Measurements from ENCODE around the gene FFAR3. TPM values are rescaled to one million over a fixed set of nuclear protein-coding genes. Genes with fewer than 3 reads are reported as not detected.

Gene FFAR3
- total and polyA plus RNA-seq, 2 donors (not counting 3 experiments of a cell fraction or from before 2014, with no cell fraction given), result not detected

GRCh38 chr19:35396240-35396885, 38.1 kb downstream of the FFAR3 start:
- Histone ChIP-seq H3K27ac (ENCODE audit: insufficient read depth, low read depth, low read length) (no peak overlapping the region), H3K4me1 (ENCODE audit: control insufficient read depth, extremely low read depth, insufficient read depth, low read length) (no peaks in the 10 kb centered on the region), H3K9me1 (replicated peaks; ENCODE audit: control insufficient read depth, extremely low read depth, insufficient read depth, low read length) (no peaks in the 10 kb centered on the region), H3K79me2 (ENCODE audit: control insufficient read depth, insufficient read depth, low read length) (no peaks in the 10 kb centered on the region), H4K20me1 (replicated peaks; ENCODE audit: control insufficient read depth, extremely low read depth, insufficient read depth, low read length) (no peaks in the 10 kb centered on the region), H2AFZ (ENCODE audit: low read depth, low read length) (no peak overlapping the region), H3K27me3 (ENCODE audit: control insufficient read depth in 2 of 2, insufficient read depth in 2 of 2, low read length in 2 of 2) (peaks cover 0 to 2% of the 10 kb centered on the region in 2 experiments), H3K4me3 (replicated peaks in 1 of 3; ENCODE audit: insufficient read depth in 1 of 3, low read depth in 1 of 3, low read length in 3 of 3) (no peak overlapping the region), H3K36me3 (ENCODE audit: control insufficient read depth in 2 of 2, extremely low read depth in 1 of 2, insufficient read depth in 2 of 2, low read length in 2 of 2) (no peaks in the 10 kb centered on the region), H3K9ac (replicated peaks; ENCODE audit: extremely low read depth, insufficient read depth, low read length) (no peak overlapping the region), H3K4me2 (ENCODE audit: insufficient read depth, low read length) (no peak overlapping the region), H3K9me3 (replicated peaks; ENCODE audit: control insufficient read depth, insufficient read depth, low read length) (no peaks in the 10 kb centered on the region)
- DNase-seq (ENCODE audit: low read depth, low spot score), result no peak
- BruUV-seq (replicated peaks), result no TSS peak
- ChIA-PET CTCF (no interaction called here), POLR2A (no interaction called here)
- TF ChIP-seq MYC (IDR thresholded peaks at IDR 0.05; ENCODE audit: low read depth, low read length), result no peak
- TF ChIP-seq POLR2AphosphoS5 (IDR thresholded peaks at IDR 0.05; ENCODE audit: insufficient read depth, low read depth, low read length), result no peak
- TF ChIP-seq JUN (IDR thresholded peaks at IDR 0.05; ENCODE audit: borderline replicate concordance, insufficient read depth, insufficient read length, low read depth), result no peak
- no peak for TF ChIP-seq CTCF (IDR thresholded peaks at IDR 0.05; ENCODE audit: extremely low read depth in 1 of 2, insufficient read depth in 1 of 2, low read depth in 1 of 2, low read length in 2 of 2)
- TF ChIP-seq GATA2 (IDR thresholded peaks at IDR 0.05; ENCODE audit: insufficient read depth, insufficient read length, low read depth, low read length), result no peak
- no peak for TF ChIP-seq POLR2A (IDR thresholded peaks at IDR 0.05; ENCODE audit: low read depth, low read length)
- no peak for TF ChIP-seq FOS (IDR thresholded peaks at IDR 0.05; ENCODE audit: borderline replicate concordance, insufficient read depth, low read length)
- TF ChIP-seq MAX (IDR thresholded peaks at IDR 0.05; ENCODE audit: insufficient read depth, insufficient read length), result no peak
- intact Hi-C loops (cut with micrococcal nuclease), result no loop called here
- dilution Hi-C loops (cut with MboI; ENCODE audit: extremely low pct_ligation_motif_present, low sequenced_read_pairs), result no loop called here
- peak; percentile 18 for FAIRE-seq

All from endothelial cell of umbilical vein (primary cell).